ENCODE results near the gene ZBTB34.

- no peak for TF ChIP-seq HNF4G (IDR thresholded peaks at IDR 0.05)
- no peak for TF ChIP-seq CTCF (IDR thresholded peaks at IDR 0.05; ENCODE audit: low read depth, low read length, missing input control)
Observed at GRCh38 chr9:126834672-126835071, 25.8 kb upstream of the ZBTB34 start.
